Stimulated activated CD4-positive, alpha-beta T cell treated with anti-CD3 and anti-CD28 coated beads, Interleukin-12 subunit alpha, Interleukin-12 subunit beta, amount 100 ng/mL, for 24 hours (primary cell): ENCODE data around the gene S100G.
A peak's percentile ranks its signal among the peaks of the same experiment; 100 is the strongest.

ENCODE experiments used
- DNase-seq, 2 experiments: peaks; one replicate each; pipeline ENCODE4 v3.0.0-alpha.2; 2020; ENCODE audit warnings: low read depth in 2 of 2

S100G gene

DNA sequence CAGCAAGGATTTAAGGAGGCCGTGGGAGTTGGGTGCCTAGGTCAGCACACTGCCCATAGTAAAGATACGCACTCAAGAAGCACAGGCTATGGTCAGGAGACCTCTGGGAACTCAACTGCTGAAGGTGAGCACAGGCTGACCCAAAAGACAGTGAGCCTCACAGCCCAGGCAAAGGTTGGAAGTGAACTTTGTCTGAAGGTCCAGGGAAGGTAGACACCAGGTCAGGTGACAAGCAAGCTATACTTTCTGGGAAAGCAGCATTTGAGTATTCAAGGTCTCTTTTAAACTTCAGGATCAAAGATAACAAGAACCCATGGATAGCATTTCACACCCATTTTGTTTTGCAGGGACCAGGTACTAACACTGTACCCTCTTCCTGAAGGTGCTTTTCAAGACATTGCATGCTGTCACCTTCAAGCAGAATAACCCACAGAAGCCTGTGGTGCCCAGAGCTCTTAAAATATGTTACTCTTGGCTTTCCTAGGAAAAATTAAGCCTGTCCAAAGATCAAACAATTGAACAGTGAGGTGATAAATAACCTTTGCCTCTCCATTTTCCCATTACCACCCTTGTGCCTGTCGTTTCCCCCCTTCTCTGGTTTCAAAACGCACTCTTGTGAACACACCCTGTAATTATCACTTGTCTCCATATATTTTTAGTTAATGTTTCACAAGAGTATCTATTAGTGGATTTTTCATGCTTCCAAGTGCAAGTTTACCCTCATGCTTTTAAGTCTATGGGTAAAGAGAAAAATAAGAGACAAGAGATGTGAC is 3.4 kb upstream of the S100G start:
- DNase-seq: no peak

DNA sequence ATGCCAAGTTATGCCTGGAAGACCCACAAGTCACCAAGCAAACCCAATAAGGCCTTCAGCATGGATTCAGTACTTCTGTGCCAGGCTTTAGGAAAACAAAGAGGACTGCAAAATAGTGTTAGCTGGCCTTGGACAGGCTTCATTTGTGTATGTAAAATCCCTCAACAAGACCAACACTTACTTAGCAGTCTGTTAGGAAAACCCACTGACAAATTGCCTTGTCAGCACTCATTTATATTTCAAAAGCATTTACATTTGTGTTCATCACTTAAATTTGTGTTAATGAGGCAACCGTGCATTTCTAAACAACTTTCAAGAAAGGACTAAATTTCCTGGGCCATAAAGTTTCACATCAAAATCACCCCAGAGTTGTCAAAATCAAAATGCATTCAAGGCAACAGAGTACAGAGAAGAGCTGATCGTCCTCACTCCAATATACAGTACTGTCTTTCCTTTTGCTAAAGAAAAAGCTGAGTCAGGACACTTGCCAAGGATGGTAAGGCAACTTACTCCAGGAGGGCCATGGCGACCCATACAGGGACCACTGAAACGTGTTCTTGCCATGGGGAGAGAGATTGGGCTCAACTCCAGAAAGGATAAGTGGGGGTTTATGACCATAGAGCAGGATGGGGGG is 1.6 kb downstream of the S100G start:
- no peak for DNase-seq

DNA sequence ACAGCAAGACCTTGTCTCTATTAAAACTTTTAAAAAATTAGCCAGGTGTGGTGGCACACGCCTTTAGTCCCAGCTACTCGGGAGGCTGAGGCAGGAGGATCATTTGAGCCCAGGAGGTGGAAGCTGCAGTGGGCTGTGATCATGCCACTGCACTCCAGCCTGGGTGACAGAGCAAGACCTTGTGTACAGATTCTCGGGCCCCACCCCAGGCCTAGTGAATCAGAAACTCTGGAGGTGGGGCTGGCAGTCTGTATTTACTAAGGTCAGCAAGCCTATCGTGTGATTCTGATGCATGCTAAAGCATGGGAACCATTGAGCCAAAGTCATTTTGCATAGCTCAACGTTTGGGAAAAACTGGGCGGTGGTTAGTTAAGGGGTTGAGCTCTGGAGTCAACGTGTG is 3.5 kb downstream of the S100G start:
- no peak for DNase-seq

DNA sequence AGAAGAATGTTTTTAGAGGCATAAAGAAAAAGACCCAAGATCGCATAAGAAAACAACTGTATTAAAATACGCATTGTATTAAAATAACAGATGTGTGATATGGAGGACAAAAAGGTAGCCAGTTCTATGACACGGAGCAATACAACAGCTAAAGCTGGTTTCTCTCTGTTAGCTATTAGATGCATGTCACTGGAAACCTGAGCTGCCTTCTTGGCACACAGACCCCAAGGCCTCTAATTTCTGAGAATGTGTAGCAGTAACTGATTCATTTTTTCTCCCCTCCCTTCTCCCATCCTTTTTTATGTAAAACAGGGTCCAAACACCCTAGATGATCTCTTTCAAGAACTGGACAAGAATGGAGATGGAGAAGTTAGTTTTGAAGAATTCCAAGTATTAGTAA is 4.1 kb downstream of the S100G start:
- no peak for DNase-seq

DNA sequence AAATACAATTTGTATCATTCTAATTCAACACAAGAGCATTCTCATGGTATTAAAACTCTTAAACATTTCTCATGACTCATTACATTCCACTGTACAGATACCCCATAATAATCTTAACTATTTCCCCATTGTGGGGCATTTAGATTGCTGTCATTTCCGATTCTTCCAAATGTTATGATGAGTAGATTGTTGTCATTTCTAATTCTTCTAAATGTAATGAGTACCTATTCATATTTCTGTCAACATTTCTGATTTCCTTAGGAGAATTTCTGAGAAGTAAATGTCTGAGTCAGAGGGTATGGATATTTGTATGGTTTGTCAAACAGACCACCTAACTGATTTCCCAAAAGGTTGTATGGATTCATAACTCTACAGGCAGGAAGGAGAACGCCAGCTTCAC is 8.3 kb downstream of the S100G start:
- no peak for DNase-seq

DNA sequence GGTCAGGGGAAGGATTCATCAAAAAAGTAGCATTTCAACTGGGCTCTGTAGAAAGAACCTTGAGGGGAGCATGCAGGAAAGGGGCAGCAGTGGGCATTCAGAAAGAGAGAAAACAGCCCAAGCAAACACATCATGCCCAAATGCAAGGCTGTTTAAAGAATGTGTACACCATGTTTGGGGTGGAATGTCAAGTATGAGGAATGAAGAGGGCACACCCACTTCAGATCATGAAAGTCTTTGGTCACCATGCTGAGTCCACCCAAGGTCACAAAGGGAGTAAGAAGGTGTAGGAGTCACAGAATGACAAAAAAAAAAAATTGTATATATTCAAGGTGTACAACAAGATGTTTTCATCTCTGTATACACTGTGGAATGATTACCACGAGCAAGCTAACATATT is 9.4 kb downstream of the S100G start:
- no peak for DNase-seq

DNA sequence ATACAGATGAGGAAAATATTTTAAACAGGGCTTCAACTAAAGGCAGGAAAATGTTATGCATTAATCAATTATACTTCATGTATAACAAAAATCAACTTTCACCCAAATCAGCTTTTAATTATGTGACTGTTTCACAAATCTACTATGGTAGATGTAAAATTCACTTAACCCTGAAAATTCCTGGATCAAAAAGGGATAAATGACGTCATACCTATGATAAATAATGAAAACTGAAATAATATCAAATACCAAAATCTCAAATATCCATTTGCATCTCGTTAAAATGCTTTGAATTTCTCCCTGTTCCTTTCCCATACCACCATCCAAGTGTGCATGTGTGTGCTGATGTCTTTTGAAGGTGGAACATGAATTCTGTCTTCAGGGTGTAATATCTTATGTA is 11.5 kb downstream of the S100G start:
- no peak for DNase-seq

DNA sequence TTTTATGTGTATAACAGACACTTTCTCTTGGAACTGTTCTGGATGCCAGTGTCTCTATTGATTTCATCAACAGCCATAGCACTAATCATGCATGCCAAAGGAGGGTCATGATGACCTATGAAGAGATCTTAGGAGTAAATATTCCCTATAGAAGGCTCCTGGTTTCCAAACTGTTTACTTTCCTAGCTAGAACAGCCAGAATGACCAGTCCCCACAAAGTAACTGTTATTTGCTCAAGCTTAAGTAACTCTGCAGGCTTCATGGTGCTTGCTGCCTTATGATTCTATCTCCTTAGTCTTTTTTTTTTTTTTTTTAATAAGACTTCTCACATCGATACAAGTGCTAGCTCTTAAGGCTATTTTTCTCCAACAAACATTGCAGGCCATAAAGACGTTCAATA is 12.4 kb downstream of the S100G start:
- DNase-seq: no peak

DNA sequence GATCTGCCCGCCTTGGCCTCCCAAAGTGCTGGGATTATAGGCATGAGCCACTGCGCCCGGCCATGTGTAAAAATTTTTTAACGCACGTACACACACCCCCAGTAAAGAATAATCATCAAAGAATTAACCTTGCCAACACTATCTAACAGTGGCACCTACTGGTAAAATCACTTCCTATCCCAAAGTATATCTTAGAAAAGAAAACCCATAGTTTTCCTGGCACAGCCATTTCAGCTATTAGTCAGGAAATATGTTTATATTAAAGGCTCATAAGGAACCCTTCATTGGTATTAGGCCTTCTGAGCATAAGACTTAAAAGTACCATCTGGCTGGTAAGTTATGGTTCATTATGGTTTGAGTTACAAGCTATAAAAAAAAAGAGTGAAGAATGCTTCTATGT is 14.1 kb downstream of the S100G start:
- no peak for DNase-seq

DNA sequence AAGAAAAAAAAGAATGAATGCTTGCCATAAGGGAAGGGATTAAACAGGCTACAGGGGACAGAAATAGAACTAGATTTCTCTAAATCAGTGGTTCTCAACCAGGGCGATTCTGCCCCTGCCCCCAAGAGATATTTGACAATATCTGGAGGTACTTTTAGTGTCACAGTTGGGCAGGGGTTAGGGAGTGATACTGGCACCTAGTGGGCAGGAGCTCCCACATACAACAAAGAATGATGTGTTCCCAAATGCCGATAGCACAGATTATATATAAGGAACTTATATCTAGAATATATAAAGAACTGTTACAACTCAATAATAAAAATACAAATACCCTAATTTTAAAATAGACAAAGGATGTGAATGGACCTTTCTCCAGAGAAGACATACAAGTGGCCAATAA is 14.7 kb downstream of the S100G start:
- no peak for DNase-seq

DNA sequence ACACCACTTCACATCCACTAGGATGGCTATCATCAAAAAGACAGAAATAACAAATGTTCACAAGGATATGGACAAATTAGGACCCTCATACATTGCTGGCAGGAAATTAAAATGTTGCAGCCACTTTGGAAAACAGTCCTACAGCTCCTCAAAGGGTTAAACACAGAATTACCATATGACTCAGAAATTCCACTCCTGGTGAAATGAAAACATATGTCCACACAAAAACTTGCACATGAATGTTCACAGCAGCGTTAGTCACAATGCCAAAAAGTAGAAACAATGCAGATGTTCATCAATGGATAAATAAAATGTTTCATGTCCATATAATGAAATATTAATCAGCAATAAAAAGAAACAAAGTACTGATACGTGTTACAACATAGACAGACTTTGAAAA is 15.1 kb downstream of the S100G start:
- no peak for DNase-seq

DNA sequence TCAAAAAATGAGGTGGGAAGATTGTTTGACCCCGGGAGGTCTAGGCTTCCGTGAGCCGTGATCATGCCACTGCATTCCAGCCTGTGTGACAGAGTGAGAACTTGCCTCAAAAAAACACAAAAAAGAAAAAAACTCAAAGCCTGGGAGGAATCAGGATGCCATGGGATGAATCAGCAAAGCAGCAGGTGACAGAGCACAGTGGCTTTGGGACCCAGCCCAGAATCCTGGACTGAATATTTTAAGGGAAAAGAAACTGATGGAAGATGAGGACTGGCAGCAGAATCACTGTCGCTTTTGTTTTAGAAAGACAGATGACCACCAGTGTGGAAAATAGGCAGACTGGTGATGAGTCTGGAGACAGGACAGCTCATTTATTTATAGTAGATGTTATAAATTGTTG is 16.6 kb downstream of the S100G start:
- no peak for DNase-seq

DNA sequence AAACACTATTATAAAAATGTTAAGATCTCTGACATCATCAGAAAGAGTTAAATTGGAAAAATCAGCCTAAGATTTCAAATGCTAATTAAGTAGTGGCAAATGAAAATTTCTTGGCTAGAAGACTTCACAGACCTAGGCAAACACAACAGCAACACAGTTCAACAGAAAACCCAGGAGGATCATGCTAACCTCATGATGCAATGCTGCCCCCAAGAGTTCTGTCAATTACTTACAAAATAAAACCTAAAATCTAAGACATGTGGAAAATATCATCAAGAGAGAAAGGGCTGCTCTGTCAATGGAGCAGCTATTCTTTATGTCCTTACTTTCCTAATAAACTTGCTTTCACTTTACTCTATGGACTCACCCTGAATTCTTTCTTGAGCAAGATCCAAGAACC is 21.0 kb downstream of the S100G start:
- DNase-seq: no peak

DNA sequence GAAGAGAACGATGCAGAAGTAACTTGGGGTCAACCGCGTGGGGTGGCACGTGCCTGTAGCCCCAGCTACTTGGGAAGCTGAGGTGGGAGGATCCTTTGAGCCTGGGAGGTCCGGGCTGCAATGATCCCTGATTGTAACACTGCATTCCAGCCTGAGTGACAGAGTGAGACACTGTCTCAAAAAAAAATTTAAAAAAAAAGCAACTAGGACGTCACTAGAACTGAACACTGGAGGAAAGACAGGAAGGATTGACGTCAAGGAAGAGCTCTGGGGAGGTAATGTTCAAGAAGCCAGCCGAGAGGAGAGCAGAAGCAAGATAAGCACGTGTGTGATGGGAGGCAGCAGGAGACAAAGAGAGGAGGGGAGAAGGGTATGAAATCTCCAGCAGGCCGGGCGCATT is 28.7 kb downstream of the S100G start:
- no peak for DNase-seq

DNA sequence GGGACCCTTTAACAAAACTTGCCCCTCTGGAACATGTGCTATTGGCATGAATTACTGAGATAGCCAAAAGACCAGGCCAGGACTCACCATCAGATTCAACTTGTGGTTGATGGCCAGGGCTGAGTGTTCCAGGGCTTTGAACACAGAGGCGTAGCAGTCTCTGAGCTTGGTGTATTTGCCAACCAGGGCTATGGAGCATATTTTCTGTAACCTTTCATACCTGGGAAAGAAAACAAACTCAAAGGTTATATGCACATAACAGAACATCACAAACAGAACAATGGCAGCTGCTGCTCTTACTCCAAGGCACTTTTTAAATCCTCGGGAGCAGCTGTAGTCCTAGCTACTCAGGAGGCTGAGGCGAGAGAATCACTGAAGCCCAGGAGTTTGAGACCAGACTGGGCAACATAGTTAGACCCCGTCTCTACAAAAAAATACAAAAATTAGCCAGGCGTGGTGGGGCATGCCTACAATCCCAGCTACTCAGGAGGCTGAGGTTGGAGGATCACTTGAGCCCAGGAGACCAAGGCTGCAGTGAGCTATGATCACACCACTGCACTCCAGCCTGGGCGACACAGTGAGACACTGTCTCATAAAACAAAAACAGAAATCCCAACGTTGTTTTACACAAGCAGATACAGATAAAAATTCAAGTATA is 33.2 kb downstream of the S100G start:
- no peak for DNase-seq

DNA sequence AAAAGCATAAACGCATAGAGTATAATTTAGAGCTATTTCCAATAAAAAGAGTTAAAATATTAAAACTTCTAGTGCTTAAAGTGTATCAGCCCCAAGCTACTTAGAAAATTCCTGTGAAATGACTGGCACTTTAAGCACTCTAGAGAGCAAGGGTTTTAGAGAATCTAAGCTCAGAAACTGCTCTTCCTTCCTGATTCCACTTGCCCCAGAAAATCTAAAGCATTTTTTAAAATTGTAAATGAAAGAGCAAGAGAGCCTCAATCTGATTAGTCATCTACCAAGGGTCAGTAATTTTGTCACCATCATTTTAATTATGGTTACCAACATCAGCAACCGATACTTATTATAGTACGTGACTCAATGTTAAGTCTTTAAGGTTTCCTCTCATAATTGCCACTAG is 37.6 kb downstream of the S100G start:
- no peak for DNase-seq

DNA sequence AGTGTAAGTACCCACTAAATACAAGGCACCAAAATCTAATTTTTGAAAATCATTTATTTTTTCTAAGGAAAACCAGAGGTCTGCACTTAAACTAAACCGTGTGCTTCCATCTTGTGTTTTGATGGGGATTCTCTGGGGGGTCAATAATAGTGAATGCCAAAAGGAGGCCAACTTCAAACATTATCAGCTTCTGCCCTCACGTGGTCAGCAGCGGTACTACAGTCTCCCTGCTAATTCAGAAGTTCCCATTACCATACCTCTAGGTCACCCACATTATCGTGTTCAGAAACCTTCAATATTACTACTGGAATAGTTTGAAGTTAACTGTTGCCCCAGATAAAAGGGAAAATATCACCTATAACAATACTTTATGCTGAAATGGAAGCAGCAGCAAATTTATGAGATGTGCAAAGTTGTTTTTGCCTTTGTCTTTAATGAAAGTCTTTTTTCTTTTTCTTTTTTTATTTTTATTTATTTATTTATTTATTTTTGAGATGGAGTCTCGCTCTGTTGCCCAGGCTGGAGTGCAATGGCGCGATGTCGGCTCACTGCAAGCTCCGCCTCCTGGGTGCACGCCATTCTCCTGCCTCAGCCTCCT is 45.2 kb downstream of the S100G start:
- peak; percentile 14 to 57 for DNase-seq

DNA sequence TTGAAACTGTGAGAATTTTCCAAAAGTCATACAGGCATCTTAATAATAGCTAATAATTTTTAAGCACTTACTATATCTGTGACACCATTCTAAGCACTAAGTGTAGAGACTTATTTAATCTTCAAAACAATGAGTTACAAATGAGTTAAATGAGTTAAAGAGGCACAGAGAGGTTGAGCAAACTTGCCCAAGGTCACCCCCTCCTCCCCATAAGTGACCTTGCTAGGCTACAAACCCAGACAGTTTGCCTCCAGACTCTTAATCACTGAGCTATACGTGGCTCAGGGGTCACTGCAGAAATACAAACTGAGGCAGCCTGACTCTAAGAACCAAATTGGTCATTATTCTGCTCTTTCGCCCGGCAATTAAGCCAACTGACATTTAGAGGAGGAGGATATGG is 47.0 kb downstream of the S100G start:
- no peak for DNase-seq

DNA sequence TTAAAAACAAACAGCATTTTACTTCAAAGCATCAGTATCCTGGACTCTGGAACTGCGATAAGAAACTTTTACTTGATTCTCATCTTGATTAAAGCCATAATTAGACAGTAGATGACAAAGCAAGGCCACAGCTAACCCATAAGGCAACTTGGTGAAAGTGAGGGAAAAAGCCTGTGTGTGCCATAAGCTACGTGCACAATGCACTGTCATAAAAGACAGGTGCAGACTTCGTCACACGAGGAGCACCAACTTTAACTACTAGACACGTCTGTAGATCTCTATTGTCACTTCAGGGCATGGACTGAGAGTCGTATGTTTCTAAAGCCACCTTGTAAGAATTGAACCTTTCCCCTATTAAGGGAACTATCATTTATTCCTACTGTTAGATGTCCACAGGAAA is 49.4 kb downstream of the S100G start:
- DNase-seq: no peak

DNA sequence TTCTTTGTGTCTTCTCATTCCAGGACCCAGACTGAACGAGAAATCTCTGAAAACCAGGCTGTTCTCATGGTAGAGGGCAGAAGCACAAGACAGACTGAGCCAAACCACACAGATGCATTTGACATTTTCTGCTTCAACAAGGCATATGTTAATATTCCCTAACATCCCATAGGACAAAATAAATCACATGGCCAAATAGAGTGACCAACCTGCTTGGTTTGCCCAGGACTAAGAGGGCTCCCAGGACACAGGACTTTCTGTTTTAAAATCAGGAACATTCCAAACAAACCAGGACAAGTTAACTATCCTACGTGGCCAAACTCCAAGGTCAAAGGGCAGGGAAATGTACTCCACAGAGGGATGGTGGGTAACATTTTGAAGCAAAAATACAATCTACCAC is 50.8 kb downstream of the S100G start:
- no peak for DNase-seq

DNA sequence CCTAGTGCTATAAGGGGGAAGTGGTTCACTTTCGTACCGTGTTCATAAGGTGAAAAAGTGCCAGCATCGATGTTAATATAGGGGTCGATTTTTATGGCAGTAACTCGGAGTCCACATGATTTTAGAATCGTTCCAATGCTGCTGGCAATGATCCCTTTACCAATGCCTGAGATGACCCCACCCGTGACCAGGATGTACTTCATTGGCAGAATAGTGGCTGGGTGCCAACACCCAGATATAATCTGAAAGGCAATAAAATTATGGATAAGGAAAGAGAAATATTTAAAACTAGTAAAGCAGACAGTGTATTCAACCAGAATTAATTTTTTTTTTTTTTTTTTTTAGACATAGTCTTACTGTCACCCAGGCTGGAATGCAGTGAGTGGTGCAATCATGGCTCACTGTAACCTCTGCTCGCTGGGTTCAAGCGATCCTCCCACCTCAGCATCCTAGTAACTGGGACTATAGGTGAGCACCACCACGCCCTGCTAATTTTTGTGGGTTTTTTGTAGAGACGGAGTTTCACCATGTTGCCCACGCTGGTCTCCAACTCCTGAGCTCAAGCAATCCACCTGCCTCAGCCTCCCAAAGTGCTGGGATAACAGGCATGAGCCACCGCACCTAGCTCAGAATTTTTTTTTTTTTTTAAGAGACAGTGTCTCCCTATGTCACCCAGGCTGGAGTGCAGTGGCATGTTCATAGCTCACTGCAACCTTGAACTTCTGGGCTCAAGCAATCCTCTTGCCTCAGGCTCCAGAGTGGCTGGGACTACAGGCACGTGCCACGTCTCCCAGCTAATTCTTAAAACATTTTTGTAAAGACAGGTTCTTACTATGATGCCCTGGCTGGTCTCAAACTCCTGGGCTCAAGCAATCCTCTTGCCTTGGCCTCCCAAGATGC is 53.0 kb downstream of the S100G start:
- DNase-seq: no peak
